ENCODE data around the gene CBFA2T3.

DNA sequence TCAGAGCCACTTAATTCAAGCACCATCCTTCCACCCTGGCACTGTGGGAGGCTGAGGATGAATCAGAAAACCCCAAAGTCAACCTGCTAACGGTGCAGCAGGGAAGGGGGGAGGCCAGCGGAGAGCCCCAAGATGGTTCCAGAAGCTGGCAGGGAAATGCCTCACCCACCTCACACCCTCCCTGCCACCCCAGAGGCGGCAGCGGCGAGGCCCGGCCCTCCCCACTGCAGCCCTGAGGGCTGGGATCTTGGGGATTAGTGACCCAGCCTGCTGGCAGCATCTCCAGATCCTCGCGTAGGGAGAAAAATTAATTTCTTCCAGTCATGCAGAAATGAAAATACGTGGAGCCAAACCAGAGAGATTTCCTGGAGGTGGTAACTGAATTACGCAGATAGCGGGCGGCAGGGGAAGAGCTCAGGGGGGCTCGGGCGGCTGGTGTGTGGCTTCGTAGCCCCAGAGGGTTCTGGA lies 38.2 kb downstream of the CBFA2T3 start:
- TF ChIP-seq, protein P1, sequence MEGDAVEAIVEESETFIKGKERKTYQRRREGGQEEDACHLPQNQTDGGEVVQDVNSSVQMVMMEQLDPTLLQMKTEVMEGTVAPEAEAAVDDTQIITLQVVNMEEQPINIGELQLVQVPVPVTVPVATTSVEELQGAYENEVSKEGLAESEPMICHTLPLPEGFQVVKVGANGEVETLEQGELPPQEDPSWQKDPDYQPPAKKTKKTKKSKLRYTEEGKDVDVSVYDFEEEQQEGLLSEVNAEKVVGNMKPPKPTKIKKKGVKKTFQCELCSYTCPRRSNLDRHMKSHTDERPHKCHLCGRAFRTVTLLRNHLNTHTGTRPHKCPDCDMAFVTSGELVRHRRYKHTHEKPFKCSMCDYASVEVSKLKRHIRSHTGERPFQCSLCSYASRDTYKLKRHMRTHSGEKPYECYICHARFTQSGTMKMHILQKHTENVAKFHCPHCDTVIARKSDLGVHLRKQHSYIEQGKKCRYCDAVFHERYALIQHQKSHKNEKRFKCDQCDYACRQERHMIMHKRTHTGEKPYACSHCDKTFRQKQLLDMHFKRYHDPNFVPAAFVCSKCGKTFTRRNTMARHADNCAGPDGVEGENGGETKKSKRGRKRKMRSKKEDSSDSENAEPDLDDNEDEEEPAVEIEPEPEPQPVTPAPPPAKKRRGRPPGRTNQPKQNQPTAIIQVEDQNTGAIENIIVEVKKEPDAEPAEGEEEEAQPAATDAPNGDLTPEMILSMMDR (IDR thresholded peaks at IDR 0.05), result no peak
- TF ChIP-seq ZFX (IDR thresholded peaks at IDR 0.05; ENCODE audit: borderline replicate concordance), result no peak

Measured in 22Rv1 (cell line).